ENCODE measurements around the gene GIT1. TPM values are rescaled to one million over a fixed set of nuclear protein-coding genes. Genes with fewer than 3 reads are reported as not detected.

GIT1 gene
- total RNA-seq, 1 donor from 2014 or later, result 63.8 TPM

- Histone ChIP-seq H3K36me3 (ENCODE audit: control insufficient read depth, insufficient read depth, low read length) (no peaks in the 10 kb centered on the region), H3K27me3 (ENCODE audit: control insufficient read depth, insufficient read depth, low read length) (no peaks in the 10 kb centered on the region), H3K4me3 (ENCODE audit: low read depth, low read length) (no peak overlapping the region)
- DNase-seq (ENCODE audit: low read depth), result no peak
- TF ChIP-seq CTCF (IDR thresholded peaks at IDR 0.05; ENCODE audit: insufficient read depth, low read length, poor library complexity, severe bottlenecking), result no peak
Observed at GRCh38 chr17:29597361-29598172, 8.1 kb upstream of the GIT1 start.

DNA sequence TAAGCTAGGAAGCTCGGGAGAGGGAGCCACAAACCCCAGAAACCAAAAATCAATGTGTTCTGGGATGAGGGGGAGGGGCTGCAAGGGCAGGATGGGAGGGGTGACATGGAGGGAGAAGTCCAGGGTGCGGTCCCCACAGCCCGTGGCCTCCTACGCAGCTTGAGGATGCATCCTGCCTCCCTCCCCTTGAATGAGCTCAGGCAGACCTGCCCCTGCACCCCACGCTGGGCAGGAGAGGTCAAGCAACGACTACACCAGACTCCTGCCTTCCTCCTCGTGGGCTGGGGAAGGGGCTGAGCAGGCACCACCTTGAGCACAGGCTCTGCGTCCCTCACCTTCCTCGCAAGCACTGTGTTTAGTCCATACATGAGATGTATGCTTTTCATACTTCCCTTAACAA lies 7.4 kb upstream of the GIT1 start:
- no peaks in the 10 kb centered on the region for H3K27me3 ChIP-seq (ENCODE audit: control insufficient read depth, insufficient read depth, low read length)
- H3K36me3 ChIP-seq (ENCODE audit: control insufficient read depth, insufficient read depth, low read length), result no peaks in the 10 kb centered on the region
- H3K4me3 ChIP-seq (ENCODE audit: low read depth, low read length), result no peak overlapping the region
- TF ChIP-seq CTCF (IDR thresholded peaks at IDR 0.05; ENCODE audit: insufficient read depth, low read length, poor library complexity, severe bottlenecking), result no peak
- DNase-seq (ENCODE audit: low read depth), result no peak

DNA sequence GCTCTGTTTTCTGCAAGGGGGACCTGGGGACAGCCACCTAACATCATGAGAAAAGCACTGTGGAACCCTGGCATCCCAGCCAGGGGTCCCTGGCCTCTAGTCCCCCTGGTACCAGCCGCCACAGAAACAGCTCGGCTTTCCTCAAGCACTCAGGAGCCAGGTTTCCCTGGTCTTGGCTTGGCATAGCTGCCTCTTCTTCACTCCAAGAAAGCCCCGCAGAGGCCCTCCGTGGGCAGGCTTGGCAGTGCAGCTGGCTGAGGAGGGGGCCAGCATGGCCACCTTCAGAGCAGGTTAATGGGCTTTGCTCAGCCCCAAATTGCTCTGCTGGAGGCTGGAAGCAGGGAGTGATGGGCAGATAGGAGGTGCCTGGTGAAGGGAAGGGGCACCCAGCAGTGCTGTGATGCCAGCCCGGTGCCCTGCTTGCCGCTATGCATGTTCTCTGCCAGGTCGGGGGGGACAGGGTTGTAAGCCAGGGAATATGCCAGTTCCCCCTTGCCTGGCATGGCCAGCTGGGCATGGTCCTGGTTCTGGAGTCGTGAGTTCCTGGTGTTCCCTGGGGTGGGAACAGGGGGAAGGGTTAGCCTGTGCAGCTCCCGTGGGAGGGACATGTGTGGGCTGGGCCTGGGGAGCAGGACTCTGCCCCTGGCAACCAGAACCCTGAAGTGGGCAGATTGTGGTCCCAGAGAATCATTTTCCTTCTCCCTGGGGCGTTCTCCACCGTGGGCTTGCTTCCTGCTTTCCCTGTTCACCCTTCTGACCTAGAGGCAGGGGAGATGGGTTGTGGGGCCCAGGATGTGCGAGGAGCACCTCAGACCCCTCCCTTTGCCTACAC lies 6.7 kb upstream of the GIT1 start:
- H3K27me3 ChIP-seq (ENCODE audit: control insufficient read depth, insufficient read depth, low read length), result no peaks in the 10 kb centered on the region
- no peaks in the 10 kb centered on the region for H3K36me3 ChIP-seq (ENCODE audit: control insufficient read depth, insufficient read depth, low read length)
- no peak overlapping the region for H3K4me3 ChIP-seq (ENCODE audit: low read depth, low read length)
- TF ChIP-seq CTCF (IDR thresholded peaks at IDR 0.05; ENCODE audit: insufficient read depth, low read length, poor library complexity, severe bottlenecking), result no peak
- DNase-seq (ENCODE audit: low read depth), result no peak

DNA sequence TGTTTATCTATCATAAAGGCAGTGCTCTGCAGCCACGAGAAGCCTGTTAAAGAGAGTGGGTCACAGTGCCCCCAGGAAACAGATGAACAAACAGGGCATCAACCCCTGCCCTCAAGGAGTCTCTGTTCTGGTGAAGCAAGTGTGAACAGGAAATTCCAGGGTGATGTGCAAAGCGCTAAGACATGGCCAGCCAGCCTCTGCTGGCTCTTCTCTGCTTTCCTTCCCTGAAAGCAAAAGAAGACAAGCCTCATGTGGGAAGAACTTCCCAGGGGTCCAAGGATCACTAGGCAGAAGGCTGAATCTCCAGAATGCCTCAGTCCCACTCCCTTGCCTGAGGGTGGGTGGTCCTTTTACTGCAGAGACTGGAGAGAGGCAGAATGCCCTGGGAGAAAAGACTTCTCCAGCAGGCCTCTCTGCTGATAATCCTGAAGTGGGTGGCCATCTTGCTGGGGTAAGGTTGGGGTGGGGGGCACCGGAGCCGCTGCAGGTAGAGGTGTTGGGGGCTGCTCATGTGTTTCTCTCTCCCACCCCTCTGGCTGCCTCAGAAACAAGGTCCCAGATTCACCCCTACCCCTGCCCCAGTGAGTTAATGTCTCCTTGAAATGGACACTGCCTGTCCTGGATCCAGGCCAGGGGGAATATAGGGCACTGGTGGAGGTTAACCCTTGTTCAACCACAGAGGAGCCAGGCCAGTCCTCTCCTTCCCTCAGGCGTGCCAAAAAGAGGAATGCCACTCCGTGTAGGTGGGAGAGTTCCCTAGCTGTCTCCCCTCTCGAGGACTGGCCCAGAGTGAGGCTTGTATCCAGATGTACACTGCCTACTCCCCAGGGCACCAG lies 5.9 kb upstream of the GIT1 start:
- Histone ChIP-seq H3K27me3 (ENCODE audit: control insufficient read depth, insufficient read depth, low read length) (no peaks in the 10 kb centered on the region), H3K4me3 (ENCODE audit: low read depth, low read length) (no peak overlapping the region), H3K36me3 (ENCODE audit: control insufficient read depth, insufficient read depth, low read length) (no peaks in the 10 kb centered on the region)
- no peak for TF ChIP-seq CTCF (IDR thresholded peaks at IDR 0.05; ENCODE audit: insufficient read depth, low read length, poor library complexity, severe bottlenecking)
- DNase-seq (ENCODE audit: low read depth), result no peak

- no peak for DNase-seq (ENCODE audit: low read depth)
- Histone ChIP-seq H3K4me3 (ENCODE audit: low read depth, low read length) (no peak overlapping the region), H3K27me3 (ENCODE audit: control insufficient read depth, insufficient read depth, low read length) (no peaks in the 10 kb centered on the region), H3K36me3 (ENCODE audit: control insufficient read depth, insufficient read depth, low read length) (no peaks in the 10 kb centered on the region)
- TF ChIP-seq CTCF (IDR thresholded peaks at IDR 0.05; ENCODE audit: insufficient read depth, low read length, poor library complexity, severe bottlenecking), result no peak
Observed at GRCh38 chr17:29594519-29595090, 5.2 kb upstream of the GIT1 start.

Data from kidney epithelial cell (primary cell).